Osteoblast (primary cell): Measurements from ENCODE around the gene PYCARD. TPM values are rescaled to one million over a fixed set of nuclear protein-coding genes. Genes with fewer than 3 reads are reported as not detected.

Experiments used
- DNase-seq: peaks from one replicate; pipeline ENCODE4 v3.0.0; 2011; ENCODE audit warnings: low spot score, mixed read lengths; ENCODE audit not compliant: insufficient read length; ENCODE audit errors: missing footprints
- H2AFZ ChIP-seq: 2 replicates; pipeline ENCODE4 v1.6.0; 2011; ENCODE audit warnings: mild to moderate bottlenecking, low read length
- H3K27ac ChIP-seq: 2 replicates; pipeline ENCODE4 v1.5.1; 2011; ENCODE audit warnings: mild to moderate bottlenecking, low read depth, low read length, moderate library complexity
- H3K27me3 ChIP-seq: 2 replicates; pipeline ENCODE4 v1.6.0; 2012; ENCODE audit warnings: mild to moderate bottlenecking, control low read depth, inconsistent platforms, low read length, moderate library complexity; ENCODE audit not compliant: insufficient read depth
- H3K36me3 ChIP-seq: 2 replicates; pipeline ENCODE4 v1.5.1; 2011; ENCODE audit warnings: mild to moderate bottlenecking, low read length, control low read depth, moderate library complexity; ENCODE audit not compliant: insufficient read depth
- H3K4me1 ChIP-seq: 2 replicates; pipeline ENCODE4 v1.5.1; 2011; ENCODE audit warnings: mild to moderate bottlenecking, low read length, control low read depth, moderate library complexity; ENCODE audit not compliant: insufficient read depth
- H3K4me2 ChIP-seq: 2 replicates; pipeline ENCODE4 v1.6.0; 2011; ENCODE audit warnings: mild to moderate bottlenecking, low read length; ENCODE audit not compliant: insufficient read depth
- H3K4me3 ChIP-seq: fragments of 200-600 bp; sonication (generic); 3 replicates; pipeline ENCODE4 v1.5.1; 2012; ENCODE audit warnings: mild to moderate bottlenecking, low read length, inconsistent platforms; ENCODE audit not compliant: insufficient read depth
- H3K79me2 ChIP-seq: 2 replicates; pipeline ENCODE4 v1.6.0; 2012; ENCODE audit warnings: mild to moderate bottlenecking, low read length, control low read depth, inconsistent platforms; ENCODE audit not compliant: insufficient read depth
- H3K9me3 ChIP-seq: 2 replicates; pipeline ENCODE4 v1.5.1; 2011; ENCODE audit warnings: low read depth, low read length, control low read depth
- H4K20me1 ChIP-seq: 2 replicates; pipeline ENCODE4 v1.6.0; 2012; ENCODE audit warnings: mild to moderate bottlenecking, low read length, control low read depth; ENCODE audit not compliant: insufficient read depth
- CTCF ChIP-seq: IDR thresholded peaks from 2 replicates; pipeline ENCODE4 v1.5.1; 2011; ENCODE audit warnings: mild to moderate bottlenecking, low read depth, low read length, moderate library complexity; ENCODE audit errors: extremely low read depth
- total RNA-seq: library from RNA; depleted of rRNA; stranded (reverse); fragments of >200 nt; gene quantifications from 2 replicates; pipeline ENCODE4 v1.2.3, GENCODE V29; 2012

The PYCARD gene
- total RNA-seq, 1 donor: 61.5 TPM

GRCh38 chr16:31219154-31219741, 16.7 kb upstream of the PYCARD start:
- H3K4me3 ChIP-seq: no peak overlapping the region
- peaks cover 3% of the 10 kb centered on the region for H3K4me1 ChIP-seq
- H3K27me3 ChIP-seq: peaks cover 41% of the 10 kb centered on the region
- no peak for TF ChIP-seq CTCF
- no peak overlapping the region for H3K4me2 ChIP-seq
- no peaks in the 10 kb centered on the region for H4K20me1 ChIP-seq
- no peaks in the 10 kb centered on the region for H3K79me2 ChIP-seq
- H3K9me3 ChIP-seq: no peaks in the 10 kb centered on the region
- DNase-seq: peak; percentile 68
- no peak overlapping the region for H3K27ac ChIP-seq
- no peaks in the 10 kb centered on the region for H3K36me3 ChIP-seq
- no peak overlapping the region for H2AFZ ChIP-seq

DNA sequence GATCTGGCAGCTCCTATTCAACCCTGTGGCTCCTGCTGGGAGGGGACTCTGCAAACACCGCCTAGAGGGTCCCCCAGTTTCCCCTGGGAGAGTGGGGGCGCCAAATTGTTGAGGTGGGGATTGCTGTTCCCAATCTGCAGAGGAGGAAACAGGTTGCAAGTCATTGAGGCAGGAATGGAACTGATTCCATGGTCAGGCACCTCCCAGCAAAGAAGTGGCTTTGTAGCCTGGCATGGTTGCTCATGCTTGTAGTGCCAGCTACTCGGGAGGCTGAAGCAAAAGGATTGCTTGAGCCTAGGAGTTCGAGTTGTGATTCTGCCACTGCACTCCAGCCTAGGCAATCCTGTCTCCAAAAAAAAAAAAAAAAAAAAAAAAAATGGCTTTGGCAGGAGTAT, 14.6 kb upstream of the PYCARD start:
- no peak for TF ChIP-seq CTCF
- peak; percentile 79 for DNase-seq
- Histone ChIP-seq H3K9me3 (no peaks in the 10 kb centered on the region), H4K20me1 (no peaks in the 10 kb centered on the region), H2AFZ (no peak overlapping the region), H3K79me2 (no peaks in the 10 kb centered on the region), H3K36me3 (no peaks in the 10 kb centered on the region), H3K27me3 (peaks cover 51% of the 10 kb centered on the region), H3K4me3 (no peak overlapping the region), H3K27ac (no peak overlapping the region), H3K4me1 (peaks cover 3% of the 10 kb centered on the region), H3K4me2 (no peak overlapping the region)

DNA sequence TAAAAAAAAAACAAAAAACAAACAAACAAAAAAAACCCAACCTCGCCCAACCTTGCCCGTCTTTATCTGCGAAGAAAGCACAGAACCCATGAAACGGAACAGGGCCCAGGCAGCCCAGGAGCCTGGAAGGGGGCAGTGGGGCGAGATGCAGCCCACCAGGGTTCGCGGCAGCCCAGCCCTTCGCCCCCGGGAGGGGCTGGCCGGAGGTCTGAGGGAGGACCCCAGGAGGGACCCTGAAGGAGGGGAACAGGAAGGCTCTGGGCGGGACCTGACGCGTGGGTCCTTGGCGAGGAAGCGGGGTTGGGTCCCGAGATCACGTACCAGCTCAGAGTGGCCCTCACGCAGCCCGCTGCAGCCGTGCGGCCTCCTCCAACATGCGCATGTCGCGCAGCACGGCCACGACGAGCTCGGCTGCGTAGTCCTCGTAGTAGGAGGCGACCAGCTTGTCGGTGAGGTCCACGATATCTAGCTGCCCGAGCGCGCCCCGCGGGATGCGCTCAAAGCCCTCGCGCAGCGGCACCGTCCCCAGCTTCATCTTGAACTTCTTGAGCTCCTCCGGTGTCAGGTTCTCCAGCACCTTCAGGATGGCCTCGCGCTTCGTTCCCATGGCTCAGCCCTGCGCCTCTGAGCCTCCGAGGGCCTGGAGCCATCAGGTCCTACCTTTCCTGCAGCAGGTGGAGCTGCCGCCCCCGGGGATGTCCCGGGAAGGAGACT, 14.0 kb upstream of the PYCARD start, which contains the start of gene PYDC1:
PYDC1 (minus strand) TSS at position 714 of the 714 bp plus-strand sequence; CDS start at position 607, 107 bp downstream.
- H3K79me2 ChIP-seq: no peaks in the 10 kb centered on the region
- peak; percentile 80 for DNase-seq
- H3K4me3 ChIP-seq: no peak within 1 kb of the TSS
- no peaks in the 10 kb centered on the region for H3K9me3 ChIP-seq
- peaks cover 53% of the 10 kb centered on the region for H3K27me3 ChIP-seq
- no peaks in the 10 kb centered on the region for H4K20me1 ChIP-seq
- no peak within 1 kb of the TSS for H2AFZ ChIP-seq
- H3K4me1 ChIP-seq: peaks cover 3% of the 10 kb centered on the region
- no peak within 1 kb of the TSS for H3K4me2 ChIP-seq
- TF ChIP-seq CTCF: no peak
- no peak within 1 kb of the TSS for H3K27ac ChIP-seq
- H3K36me3 ChIP-seq: no peaks in the 10 kb centered on the region
